ENCODE results near the gene PRKCZ. TPM values are rescaled to one million over a fixed set of nuclear protein-coding genes. Genes with fewer than 3 reads are reported as not detected.

The PRKCZ gene
- total RNA-seq, 2 donors from 2014 or later = 34.5 to 46.7 TPM

- H3K4me3 ChIP-seq = no peak overlapping the region
- WGBS = 92% methylated on average over 16 of the region's 18 CpGs
- intact Hi-C loops (cut with DNase I) = no loop called here
Measured at GRCh38 chr1:2110191-2110737, 60.1 kb downstream of the PRKCZ start.

GRCh38 chr1:2110738-2111673 is 60.8 kb downstream of the PRKCZ start:
- peak overlapping the region in 1 of 2 donors; percentile 23 for H3K27ac ChIP-seq
- H3K4me3 ChIP-seq = no peak overlapping the region
- no peaks in the 10 kb centered on the region for H3K9me3 ChIP-seq
- H3K4me1 ChIP-seq (replicated peaks) = no peaks in the 10 kb centered on the region
- H3K36me3 ChIP-seq = no peaks in the 10 kb centered on the region
- WGBS = 89% methylated on average over 28 of the region's 28 CpGs
- no peak for TF ChIP-seq POLR2A (IDR thresholded peaks at IDR 0.05)
- no peak for TF ChIP-seq POLR2AphosphoS5 (IDR thresholded peaks at IDR 0.05)
- no peak for TF ChIP-seq CTCF (IDR thresholded peaks at IDR 0.05)
- no peaks in the 10 kb centered on the region for H3K27me3 ChIP-seq (replicated peaks; ENCODE audit: insufficient read depth)
- intact Hi-C loops (cut with DNase I) = no loop called here
- DNase-seq (ENCODE audit: low spot score) = no peak

More at GRCh38 chr1:2110191-2110737, 60.1 kb downstream of the PRKCZ start:
- DNase-seq (ENCODE audit: low spot score) = no peak
- TF ChIP-seq POLR2A (IDR thresholded peaks at IDR 0.05) (no peak), CTCF (IDR thresholded peaks at IDR 0.05) (no peak), POLR2AphosphoS5 (IDR thresholded peaks at IDR 0.05) (no peak)
- H3K27ac ChIP-seq = no peak overlapping the region
- no peaks in the 10 kb centered on the region for H3K27me3 ChIP-seq (replicated peaks; ENCODE audit: insufficient read depth)
- no peaks in the 10 kb centered on the region for H3K4me1 ChIP-seq (replicated peaks)
- H3K36me3 ChIP-seq = no peaks in the 10 kb centered on the region
- H3K9me3 ChIP-seq = no peaks in the 10 kb centered on the region

- Histone ChIP-seq H3K27ac (peak overlapping the region in 1 of 2 donors; percentile 23), H3K9me3 (no peaks in the 10 kb centered on the region), H3K27me3 (replicated peaks; ENCODE audit: insufficient read depth) (no peaks in the 10 kb centered on the region), H3K4me1 (replicated peaks) (no peaks in the 10 kb centered on the region), H3K36me3 (no peaks in the 10 kb centered on the region), H3K4me3 (no peak overlapping the region)
- TF ChIP-seq CTCF (IDR thresholded peaks at IDR 0.05) (no peak), POLR2AphosphoS5 (IDR thresholded peaks at IDR 0.05) (no peak), POLR2A (IDR thresholded peaks at IDR 0.05) (no peak)
- 86% methylated on average over 15 of the region's 15 CpGs for WGBS
- intact Hi-C loops (cut with DNase I) = no loop called here
- no peak for DNase-seq (ENCODE audit: low spot score)
Measured at GRCh38 chr1:2111674-2112035, 61.4 kb downstream of the PRKCZ start.

- WGBS = 71% methylated on average over 17 of the region's 17 CpGs
- no peaks in the 10 kb centered on the region for H3K9me3 ChIP-seq
- peak overlapping the region in 1 of 2 donors; percentile 23 for H3K27ac ChIP-seq
- H3K4me1 ChIP-seq (replicated peaks) = no peaks in the 10 kb centered on the region
- H3K36me3 ChIP-seq = no peaks in the 10 kb centered on the region
- DNase-seq (ENCODE audit: low spot score) = no peak
- no peaks in the 10 kb centered on the region for H3K27me3 ChIP-seq (replicated peaks; ENCODE audit: insufficient read depth)
- intact Hi-C loops (cut with DNase I) = no loop called here
- H3K4me3 ChIP-seq = no peak overlapping the region
- TF ChIP-seq CTCF (IDR thresholded peaks at IDR 0.05) = no peak
- TF ChIP-seq POLR2A (IDR thresholded peaks at IDR 0.05) = no peak
- no peak for TF ChIP-seq POLR2AphosphoS5 (IDR thresholded peaks at IDR 0.05)
Measured at GRCh38 chr1:2112280-2112701, 62.1 kb downstream of the PRKCZ start.
